HG03575 (cell line): ENCODE measurements around the gene HEXIM2.

ENCODE experiments used
- ATAC-seq: cut with Tn5 transposase; IDR thresholded peaks from one replicate; pipeline ENCODE4 v1.9.1; 2021; ENCODE audit not compliant: unreplicated experiment, insufficient number of reproducible peaks, low FRiP score; ENCODE audit errors: extremely low read depth

Gene HEXIM2

DNA sequence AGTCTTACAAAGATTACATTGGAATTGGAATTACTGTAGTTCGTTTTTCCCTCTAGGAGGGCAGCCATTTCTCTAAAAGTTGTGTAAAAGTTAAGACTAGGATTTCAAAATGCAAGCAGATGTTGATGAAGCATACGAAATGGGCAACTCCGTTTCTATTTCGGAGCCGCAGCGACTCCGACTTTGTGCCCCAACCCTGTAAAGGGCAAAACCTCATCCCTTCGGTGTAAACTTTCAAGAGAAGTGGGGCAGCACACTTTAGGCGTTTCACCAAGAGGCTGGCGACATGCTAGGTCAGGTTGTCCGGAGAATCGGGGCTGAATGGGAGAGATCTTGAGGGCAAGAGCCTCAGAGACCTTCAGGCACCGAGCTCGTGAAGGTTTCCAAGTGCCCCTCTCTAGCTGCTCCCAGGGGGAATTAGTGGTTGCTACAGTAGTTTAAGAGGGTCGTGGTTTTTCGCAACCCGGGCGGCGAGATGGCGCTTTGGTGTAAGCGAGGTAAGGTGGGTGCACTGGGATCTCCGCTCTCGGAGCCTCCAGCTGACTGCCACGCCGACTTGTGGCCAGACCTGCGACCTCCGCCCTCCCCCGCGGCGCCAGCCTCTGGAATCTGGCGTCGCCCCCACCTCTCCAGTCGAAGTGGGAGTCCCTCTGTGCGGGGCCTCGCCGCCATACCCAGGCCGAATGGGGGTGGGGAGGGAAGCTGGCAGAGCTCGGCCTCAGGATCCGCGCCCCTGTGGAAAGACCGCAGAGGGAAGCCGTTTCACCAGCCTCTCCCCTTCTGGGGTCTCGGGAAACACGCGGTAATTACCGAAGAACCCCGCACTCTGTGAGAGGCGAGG is 1.0 kb upstream of the HEXIM2 start:
- no peak for ATAC-seq

DNA sequence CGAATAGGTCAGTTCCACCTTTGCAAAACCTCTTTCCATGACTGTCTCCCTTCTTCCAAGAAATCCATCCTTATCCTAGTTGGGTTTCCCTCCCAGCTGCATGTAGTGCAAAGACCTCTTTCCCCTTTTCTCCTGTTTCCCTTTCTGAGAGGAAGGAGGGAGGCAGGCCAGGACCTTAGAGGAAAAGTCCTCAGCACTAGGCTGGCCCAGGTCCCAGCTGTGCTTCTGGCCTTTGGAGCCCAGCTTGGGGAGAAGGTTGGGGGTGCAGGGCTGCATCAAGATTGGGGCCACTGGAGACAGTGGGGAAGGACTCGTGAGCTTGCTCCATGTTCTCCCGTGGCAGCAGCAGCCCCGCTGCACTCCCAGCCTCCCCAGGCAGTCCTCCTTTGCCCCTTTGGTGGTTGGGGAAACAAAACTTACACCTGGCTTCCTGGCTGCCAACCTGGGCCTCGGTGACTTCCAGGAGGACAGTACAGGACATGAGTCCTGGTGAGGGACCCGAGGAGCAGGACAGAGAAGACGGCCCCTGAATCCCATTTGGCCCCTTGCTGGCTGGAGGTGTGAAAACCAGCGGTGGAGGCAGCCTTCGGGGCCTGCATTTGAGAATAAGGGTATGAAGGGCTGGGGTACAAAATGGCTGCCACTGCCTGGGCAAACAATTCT is 481 bp downstream of the HEXIM2 start:
- ATAC-seq, result no peak

- ATAC-seq, result no peak
These were observed 3.1 kb downstream of the HEXIM2 start for GRCh38 chr17:45164734-45165269.

DNA sequence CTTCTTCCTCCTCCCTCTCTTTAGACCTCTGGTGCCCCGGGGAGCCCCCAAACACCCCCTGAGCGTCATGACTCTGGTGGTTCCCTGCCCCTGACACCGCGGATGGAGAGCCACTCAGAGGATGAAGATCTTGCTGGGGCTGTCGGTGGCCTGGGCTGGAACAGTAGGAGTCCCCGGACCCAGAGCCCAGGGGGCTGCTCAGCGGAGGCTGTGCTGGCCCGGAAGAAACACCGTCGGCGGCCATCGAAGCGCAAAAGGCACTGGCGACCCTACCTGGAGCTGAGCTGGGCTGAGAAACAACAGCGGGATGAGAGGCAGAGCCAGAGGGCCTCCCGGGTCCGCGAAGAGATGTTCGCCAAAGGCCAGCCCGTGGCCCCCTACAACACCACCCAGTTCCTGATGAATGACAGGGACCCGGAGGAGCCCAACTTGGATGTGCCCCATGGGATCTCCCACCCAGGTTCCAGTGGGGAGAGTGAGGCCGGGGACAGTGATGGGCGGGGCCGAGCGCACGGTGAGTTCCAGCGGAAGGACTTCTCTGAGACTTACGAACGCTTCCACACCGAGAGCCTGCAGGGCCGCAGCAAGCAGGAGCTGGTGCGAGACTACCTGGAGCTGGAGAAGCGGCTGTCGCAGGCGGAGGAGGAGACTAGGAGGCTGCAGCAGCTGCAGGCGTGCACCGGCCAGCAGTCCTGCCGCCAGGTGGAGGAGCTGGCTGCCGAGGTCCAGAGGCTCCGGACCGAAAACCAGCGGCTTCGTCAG is 7.5 kb downstream of the HEXIM2 start:
- ATAC-seq, result no peak

- no peak for ATAC-seq
These were observed 8.7 kb downstream of the HEXIM2 start for GRCh38 chr17:45170280-45170930.

- no peak for ATAC-seq
These were observed 9.3 kb downstream of the HEXIM2 start for GRCh38 chr17:45170931-45171337.

DNA sequence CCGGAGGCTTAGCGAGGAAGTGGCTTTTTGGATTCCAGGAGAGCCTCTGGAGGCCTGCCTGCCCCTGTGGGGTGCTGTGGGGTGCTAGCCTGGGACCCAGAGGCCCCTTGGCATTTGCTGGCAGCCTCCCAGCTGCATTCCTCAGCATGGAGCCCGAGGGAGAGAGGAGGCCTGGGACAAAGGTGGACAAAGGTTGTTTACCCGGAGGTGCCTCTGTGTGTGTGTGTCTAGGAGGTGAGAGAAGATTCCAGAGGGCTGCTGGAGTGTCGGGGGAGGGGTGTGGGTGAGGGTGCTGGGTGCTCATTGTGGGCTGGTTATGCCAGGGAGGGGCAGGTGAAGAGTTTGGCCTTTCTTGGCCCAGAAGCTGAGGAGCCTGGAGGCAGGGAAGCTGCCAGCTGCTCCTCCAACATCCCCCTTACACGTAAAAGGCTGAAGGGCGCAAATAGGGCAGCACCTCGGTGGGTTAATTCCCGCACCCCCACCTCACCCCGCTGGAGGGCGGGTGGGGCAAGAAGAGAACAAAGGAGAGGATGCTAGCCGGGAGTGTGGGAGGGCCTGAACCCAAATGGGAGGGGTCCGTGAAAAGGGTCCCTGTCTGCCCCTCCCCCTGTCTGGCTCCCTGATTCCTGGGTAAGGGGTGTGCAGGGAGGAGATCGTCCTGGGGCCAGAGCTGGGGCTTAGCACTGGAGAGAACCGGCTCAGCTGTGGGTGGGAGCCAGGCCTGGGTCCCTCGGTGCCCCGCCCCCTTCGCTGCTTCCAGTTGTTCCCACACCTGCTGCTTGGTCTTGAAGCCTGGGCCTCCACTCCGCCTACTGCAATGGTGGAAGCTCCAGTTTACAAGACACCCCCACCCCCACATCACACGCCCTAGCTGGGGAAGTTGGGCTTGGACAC is 9.9 kb downstream of the HEXIM2 start:
- no peak for ATAC-seq

DNA sequence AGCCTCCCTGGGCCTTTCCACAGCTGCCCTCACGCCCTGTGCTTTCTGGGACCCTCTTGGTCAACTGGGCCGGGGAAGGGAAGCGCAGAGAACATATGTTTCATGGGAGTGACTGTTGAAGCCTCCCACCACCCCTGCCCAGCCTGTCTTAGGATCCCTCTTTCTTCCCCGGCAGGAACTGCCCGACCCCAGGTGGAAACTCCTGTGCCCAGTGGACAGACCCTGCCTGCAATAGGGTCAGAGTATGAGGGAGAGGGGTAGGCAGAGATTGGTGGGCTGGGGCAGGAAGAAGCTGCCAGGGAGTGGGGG is 10.5 kb downstream of the HEXIM2 start:
- no peak for ATAC-seq

- no peak for ATAC-seq
These were observed 11.0 kb downstream of the HEXIM2 start for GRCh38 chr17:45172541-45173286.

DNA sequence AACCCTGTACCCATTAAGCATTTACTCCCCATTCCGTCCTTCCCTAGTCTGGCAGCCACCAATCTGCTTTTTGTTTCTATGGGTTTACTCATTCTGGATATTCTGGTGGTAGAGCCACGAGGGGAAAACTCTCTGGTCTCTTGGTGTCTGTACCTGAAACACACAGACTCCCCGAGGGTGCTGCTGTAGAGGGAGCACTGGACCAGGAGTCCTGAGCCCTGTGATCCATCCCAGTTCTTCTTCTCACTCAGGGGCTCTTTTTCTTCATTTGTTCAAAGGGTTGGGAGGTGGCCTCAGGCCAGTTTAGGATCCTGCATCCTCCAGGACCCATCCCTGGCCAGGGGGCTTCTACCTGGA is 14.1 kb downstream of the HEXIM2 start:
- ATAC-seq, result no peak

- no peak for ATAC-seq
These were observed 15.9 kb downstream of the HEXIM2 start for GRCh38 chr17:45177563-45177962.

GRCh38 chr17:45184144-45184543 is 22.5 kb downstream of the HEXIM2 start:
- ATAC-seq, result no peak

GRCh38 chr17:45186801-45187354 is 25.2 kb downstream of the HEXIM2 start:
- ATAC-seq, result no peak

GRCh38 chr17:45189009-45189408 is 27.3 kb downstream of the HEXIM2 start:
- ATAC-seq, result no peak

- no peak for ATAC-seq
These were observed 29.0 kb downstream of the HEXIM2 start for GRCh38 chr17:45190503-45191255.

DNA sequence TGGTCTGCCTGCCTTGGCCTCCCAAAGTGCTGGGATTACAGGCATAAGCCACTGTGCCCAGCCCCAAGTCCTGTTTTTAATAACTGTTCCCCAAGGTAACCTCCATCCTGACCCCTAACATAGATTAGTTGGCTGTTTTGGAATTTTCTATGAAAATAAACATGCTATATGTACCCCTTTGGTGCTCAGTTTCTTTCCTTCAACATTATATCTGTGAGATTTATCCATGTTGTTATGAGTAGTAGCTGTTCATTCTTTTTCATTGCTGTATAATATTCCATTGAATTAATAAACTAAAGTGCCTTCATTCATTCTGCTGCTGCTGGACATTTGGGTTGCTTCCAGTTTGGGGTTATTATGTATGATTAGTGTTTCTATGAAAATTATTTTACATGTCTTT is 33.7 kb downstream of the HEXIM2 start:
- ATAC-seq, result no peak

DNA sequence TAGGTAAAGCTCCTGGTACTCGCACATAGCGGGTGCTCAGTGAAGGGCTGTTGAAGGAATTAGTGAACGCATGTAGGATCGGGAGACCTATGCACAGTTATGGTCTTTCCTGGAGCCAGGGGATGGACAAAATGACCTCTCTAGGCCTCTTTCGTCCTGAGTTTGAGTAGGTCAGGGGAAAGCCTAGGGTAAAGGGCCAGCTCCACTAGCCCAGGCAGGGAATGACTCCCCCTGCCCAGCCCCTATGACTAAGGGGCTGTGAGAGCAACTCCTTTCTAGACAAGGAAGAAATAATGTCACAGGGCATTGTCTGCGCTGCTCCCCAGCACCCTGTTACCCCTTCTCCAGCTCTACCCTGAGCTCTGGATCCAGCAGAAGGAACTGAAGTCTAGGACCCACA is 35.4 kb downstream of the HEXIM2 start:
- no peak for ATAC-seq
